ENCODE results near the gene ARHGEF7.
"Not testable (repeated sequence)": the region's sequence is repeated elsewhere in the genome, so short reads cannot be mapped to it uniquely, and the experiment has no call there.

ARHGEF7 gene

GRCh38 chr13:111241006-111241755 lies 126.1 kb downstream of the ARHGEF7 start:
- no peak overlapping the region for H3K4me3 ChIP-seq (ENCODE audit: low read length)
- no peak for DNase-seq (ENCODE audit: low read depth, low spot score)

DNA sequence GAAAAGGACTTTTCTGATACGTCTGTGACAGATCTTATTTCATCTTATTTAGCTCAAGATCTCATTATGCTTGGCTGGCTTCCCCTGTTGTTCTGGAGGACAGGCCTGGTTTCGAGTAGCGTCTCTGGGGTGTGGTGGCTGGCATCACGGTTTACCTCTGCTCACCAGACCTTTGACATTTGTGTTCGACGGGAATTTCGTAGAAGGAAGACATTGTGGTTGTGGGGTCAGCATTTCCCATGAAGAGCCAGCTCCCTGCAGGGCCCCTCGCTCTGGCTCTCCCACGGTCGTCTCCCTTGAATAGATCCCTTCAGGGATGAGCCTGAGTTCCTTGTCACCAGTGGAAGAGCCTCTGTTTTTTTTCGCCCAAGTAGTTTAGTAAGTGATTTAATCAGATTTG lies 126.8 kb downstream of the ARHGEF7 start:
- no peak for DNase-seq (ENCODE audit: low read depth, low spot score)
- H3K4me3 ChIP-seq (ENCODE audit: low read length): no peak overlapping the region

GRCh38 chr13:111242585-111242984 lies 127.5 kb downstream of the ARHGEF7 start:
- no peak overlapping the region for H3K4me3 ChIP-seq (ENCODE audit: low read length)
- no peak for DNase-seq (ENCODE audit: low read depth, low spot score)

DNA sequence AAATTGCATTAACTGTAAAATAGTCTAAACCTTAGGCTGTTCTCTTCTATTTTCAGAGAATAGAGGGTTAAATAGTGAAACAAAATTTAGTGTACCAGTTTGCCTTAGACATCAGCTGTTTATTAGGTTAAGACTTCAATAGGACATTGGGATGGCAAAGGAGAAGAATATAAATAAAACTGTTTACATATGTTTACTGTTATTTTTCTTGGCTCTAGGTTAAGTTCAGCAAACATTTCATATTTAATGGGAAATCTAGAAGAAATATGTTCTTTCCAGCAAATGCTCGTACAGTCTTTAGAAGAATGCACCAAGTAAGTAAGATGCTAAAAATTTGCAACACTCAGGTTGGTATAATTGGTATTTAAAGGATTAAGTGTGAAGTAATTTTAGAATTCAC lies 128.9 kb downstream of the ARHGEF7 start:
- DNase-seq (ENCODE audit: low read depth, low spot score): no peak
- no peak overlapping the region for H3K4me3 ChIP-seq (ENCODE audit: low read length)

GRCh38 chr13:111245576-111246384 lies 130.7 kb downstream of the ARHGEF7 start:
- DNase-seq (ENCODE audit: low read depth, low spot score): no peak
- H3K4me3 ChIP-seq (ENCODE audit: low read length): no peak overlapping the region

DNA sequence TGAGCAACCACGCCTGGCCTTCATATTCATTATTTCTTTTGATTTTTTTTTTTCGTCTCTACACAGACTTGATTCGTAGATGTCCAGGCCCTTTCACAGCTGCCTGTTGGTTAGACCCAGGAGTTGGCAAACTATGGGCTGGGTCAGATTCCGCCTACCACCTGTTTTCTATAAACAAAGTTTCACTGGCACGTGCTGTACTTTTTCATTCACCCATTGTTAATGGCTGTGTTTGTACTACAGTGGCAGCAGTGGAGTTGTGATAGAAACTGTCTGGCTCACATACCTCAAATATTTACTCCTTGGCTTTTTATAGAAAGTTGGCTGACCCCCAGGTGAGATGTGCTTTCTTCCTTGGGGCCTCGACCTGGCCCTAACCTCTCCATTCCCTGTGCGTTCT lies 132.4 kb downstream of the ARHGEF7 start:
- no peak for DNase-seq (ENCODE audit: low read depth, low spot score)
- no peak overlapping the region for H3K4me3 ChIP-seq (ENCODE audit: low read length)

DNA sequence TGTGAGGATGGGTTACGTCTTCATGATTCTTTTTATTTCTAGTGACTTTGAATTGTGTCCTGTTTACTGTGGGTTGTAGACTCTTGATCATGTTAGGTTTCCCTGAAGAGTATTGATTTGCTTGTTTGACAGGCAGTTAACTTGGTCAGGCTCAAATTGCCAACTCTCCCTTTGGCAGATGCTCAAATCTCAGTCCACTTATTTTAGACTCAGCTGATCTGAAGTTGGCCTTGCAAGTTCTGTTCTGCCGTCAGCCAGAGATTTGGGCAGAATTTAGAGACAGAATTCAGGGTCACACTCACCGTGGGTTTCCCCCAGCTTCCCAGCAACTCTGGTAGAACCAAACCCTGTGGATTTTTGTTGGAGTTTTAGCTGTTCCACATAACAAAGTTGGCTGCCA lies 133.7 kb downstream of the ARHGEF7 start:
- H3K4me3 ChIP-seq (ENCODE audit: low read length): no peak overlapping the region
- DNase-seq (ENCODE audit: low read depth, low spot score): no peak

GRCh38 chr13:111249637-111250360 lies 134.7 kb downstream of the ARHGEF7 start:
- DNase-seq (ENCODE audit: low read depth, low spot score): no peak
- H3K4me3 ChIP-seq (ENCODE audit: low read length): no peak overlapping the region

DNA sequence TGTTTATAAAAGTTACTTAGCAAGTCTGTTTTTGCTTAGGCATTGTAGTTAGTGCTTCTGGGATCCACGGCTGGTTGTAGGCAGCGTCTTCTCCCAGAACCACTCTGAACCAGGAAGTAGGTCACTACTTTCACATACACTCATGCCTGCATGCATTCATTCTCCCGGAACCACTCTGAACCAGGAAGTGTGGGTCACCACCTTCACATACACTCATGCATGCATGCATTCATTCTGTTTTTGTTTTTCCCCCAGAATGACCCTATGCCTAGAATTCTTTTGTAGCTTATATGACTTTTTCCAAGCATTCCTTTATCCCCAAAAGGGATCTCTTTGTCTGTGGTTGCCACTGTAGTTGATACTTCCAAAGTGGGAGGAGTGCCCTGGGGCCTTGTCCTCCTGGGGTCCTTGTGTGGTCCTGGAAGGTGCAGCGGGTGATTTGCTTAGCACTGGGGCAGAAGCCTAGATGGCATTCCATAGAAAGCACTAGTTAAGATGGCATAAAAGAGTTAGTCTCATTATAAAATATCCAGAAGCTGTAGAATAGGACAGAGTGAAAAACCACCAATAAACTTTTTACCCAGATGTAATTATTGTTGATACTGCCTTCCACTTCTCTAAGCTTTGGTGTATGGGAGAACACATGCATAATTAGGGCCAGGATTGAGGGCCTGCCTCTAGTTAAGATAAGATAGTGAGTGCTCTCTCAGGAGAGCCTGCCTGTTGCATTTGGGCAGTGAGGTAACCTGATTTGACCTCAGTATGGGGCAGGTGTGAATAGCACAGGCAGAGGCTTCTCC lies 136.7 kb downstream of the ARHGEF7 start:
- DNase-seq (ENCODE audit: low read depth, low spot score): no peak
- H3K4me3 ChIP-seq (ENCODE audit: low read length): no peak overlapping the region

DNA sequence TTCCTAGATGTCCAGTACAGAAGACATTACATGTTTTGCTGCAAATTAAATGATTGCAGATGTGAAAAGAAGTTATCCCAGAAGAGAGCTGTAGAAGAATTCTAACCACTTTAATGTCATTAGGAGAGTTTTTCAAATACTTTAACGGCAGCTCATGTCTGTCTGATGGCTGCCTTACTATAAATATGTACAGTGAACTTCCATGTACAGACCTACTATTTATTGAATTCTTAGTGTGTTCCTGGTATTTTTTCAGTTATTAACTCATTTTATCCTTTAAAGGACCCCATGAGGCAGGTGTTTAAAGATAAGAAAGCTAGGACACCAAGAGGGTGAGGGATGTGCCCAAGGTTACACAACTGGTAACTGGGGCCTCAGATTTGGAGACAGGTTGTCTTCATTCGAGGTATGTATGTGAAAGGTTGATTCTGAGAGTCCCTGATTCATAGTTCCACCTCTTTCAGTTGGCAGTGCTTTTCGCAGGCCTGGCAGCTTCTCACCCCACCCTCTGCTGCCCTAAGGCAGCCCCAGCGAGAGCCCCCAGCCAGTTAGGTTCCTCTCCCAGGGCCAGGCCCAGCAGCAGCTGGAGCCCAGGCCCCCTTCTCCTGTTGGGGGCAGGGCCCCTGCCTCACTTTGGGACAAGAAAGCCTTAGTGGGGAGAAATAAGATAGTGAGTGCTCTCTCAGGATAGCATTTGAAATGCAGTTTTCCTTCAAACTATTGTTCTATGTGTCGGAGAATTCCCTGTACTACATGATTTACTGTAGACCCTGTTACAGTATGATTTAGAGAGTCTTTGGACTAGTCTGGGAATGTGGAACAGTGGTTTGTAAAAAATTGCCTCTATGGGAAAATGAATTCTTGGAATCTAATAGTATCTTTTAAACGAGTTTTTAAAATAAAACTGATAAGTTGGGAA lies 137.6 kb downstream of the ARHGEF7 start:
- no peak overlapping the region for H3K4me3 ChIP-seq (ENCODE audit: low read length)
- no peak for DNase-seq (ENCODE audit: low read depth, low spot score)

DNA sequence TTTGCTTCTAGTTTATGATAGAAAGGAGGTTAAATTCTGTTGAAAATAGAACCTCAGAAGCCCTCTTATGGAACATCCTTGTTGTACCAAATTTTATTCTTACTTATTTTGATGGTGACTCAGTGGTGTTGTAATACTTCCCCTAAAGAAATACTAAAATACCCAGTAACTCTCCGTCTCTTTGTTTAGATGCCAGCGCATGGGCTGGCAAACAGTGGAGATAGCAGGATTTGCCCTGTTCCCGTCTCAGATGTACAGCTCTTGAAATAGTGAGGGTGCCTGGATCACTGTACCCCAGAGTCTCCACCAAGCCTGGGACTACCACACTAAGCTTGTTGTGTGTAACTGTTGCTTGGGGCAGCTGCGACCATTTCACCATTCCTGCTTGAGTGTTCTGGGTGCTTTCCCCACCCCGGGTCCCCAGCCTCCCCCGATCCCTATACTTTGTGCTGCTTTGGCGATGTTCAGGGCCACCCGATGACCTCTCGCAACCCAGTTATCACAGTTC lies 138.3 kb downstream of the ARHGEF7 start:
- no peak for DNase-seq (ENCODE audit: low read depth, low spot score)
- no peak overlapping the region for H3K4me3 ChIP-seq (ENCODE audit: low read length)

DNA sequence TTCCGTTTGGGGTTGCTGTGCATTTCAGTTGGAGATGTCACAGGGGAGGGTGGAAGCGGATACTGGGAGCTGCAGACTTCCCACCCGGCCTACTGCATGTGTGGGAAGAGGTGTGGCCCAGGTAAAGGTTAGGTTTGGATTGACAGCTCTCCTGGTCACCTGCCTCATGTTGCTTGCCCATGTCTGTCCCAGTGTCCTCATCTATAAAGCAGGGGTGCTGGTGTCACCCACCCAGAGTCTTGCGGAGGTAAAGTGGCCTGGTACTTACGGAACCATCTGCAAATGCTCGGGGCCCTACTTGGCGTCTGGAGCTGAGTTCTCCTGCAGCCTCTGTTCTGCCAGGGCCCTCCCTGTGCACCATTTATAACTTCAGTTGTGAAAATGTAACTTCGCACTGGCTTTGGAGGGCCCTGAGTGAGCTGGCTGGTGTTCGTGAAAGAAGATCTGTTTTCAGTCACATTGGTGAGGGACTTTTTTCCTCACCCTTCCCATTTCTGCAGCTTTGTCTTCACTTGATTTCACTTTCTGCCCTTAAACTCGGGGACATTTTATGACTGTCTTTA lies 140.2 kb downstream of the ARHGEF7 start:
- DNase-seq (ENCODE audit: low read depth, low spot score): no peak
- no peak overlapping the region for H3K4me3 ChIP-seq (ENCODE audit: low read length)

- H3K4me3 ChIP-seq (ENCODE audit: low read length): no peak overlapping the region
- DNase-seq (ENCODE audit: low read depth, low spot score): no peak
These were observed 141.3 kb downstream of the ARHGEF7 start for GRCh38 chr13:111256458-111256857.

DNA sequence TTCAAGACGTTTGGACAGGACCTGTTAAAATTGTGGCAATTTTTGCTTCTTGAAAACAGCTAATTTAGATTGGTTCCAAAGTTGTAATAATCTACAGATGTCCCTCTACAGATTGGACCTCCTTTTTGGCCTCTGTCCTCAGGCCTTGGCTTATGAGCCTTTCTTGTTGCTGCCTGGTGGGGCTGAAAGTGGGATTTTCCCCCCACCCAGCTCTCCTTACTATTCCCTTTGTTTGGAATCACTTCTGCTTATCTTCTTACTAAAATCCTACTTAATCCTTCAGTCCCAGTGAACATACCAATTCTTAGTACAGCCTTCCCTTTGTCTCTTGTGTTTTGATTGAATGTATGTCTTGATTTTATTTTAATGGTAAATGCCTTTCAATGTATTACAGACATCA lies 141.8 kb downstream of the ARHGEF7 start:
- DNase-seq (ENCODE audit: low read depth, low spot score): no peak
- no peak overlapping the region for H3K4me3 ChIP-seq (ENCODE audit: low read length)

DNA sequence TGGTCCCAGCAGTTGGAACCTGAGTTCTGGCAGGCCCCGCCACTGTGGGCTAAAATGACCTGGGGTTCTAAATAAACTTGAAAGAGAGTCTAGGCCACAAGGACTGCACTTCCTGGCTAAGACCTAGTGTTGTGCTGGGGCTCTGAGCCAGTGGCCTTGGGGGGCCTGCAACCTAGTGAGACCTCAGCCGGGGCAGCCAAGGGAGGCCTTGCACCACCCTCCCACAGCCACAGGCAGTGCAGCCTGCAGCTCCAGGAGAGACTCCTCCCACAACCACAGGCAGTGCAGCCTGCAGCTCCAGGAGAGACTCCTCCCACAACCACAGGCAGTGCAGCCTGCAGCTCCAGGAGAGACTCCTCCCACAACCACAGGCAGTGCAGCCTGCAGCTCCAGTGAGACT lies 142.8 kb downstream of the ARHGEF7 start:
- DNase-seq (ENCODE audit: low read depth, low spot score); H3K4me3 ChIP-seq (ENCODE audit: low read length): not testable (repeated sequence)

DNA sequence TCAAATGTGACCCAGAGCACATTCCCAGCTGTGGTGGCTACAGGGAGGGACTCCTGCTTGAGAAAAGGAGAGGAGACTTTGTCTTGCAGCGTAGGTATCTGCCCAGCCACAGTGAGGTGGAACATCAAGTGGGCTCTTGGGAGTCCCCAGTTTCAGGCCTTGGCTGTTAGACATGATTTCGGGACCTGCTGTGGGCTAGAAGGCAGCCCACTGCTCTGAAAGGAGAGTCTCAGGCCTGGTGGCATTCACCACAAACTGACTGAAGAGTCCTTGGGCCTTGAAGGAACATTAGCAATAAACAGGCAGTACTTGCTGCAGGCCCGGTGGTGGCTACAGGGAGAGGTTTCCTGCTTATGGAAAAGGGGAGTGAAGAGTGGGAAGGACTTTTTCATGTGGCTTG lies 143.5 kb downstream of the ARHGEF7 start:
- DNase-seq (ENCODE audit: low read depth, low spot score): no peak
- H3K4me3 ChIP-seq (ENCODE audit: low read length): no peak overlapping the region

- H3K4me3 ChIP-seq (ENCODE audit: low read length): no peak overlapping the region
These were observed 143.9 kb downstream of the ARHGEF7 start for GRCh38 chr13:111259058-111259457.

GRCh38 chr13:111261326-111261725 lies 146.2 kb downstream of the ARHGEF7 start:
- no peak overlapping the region for H3K4me3 ChIP-seq (ENCODE audit: low read length)
- no peak for DNase-seq (ENCODE audit: low read depth, low spot score)

More at GRCh38 chr13:111259058-111259457, 143.9 kb downstream of the ARHGEF7 start:
- DNase-seq (ENCODE audit: low read depth, low spot score): no peak
